Head of caudate nucleus (tissue), 42 donors: ENCODE data around the gene OTUB1.

Source experiments
- DNase-seq, 42 donors: peaks; one replicate each; pipeline versions ENCODE4 v3.0.0 to v3.0.0-alpha.2; 2020 to 2021; ENCODE audit warnings: mixed read lengths in 7 of 42
- intact Hi-C: fragments of 100-400 bp; cut with DNase I; formaldehyde crosslinking; loops from one replicate; pipeline ENCODE4 v1.15.0; 2022

OTUB1 gene

DNA sequence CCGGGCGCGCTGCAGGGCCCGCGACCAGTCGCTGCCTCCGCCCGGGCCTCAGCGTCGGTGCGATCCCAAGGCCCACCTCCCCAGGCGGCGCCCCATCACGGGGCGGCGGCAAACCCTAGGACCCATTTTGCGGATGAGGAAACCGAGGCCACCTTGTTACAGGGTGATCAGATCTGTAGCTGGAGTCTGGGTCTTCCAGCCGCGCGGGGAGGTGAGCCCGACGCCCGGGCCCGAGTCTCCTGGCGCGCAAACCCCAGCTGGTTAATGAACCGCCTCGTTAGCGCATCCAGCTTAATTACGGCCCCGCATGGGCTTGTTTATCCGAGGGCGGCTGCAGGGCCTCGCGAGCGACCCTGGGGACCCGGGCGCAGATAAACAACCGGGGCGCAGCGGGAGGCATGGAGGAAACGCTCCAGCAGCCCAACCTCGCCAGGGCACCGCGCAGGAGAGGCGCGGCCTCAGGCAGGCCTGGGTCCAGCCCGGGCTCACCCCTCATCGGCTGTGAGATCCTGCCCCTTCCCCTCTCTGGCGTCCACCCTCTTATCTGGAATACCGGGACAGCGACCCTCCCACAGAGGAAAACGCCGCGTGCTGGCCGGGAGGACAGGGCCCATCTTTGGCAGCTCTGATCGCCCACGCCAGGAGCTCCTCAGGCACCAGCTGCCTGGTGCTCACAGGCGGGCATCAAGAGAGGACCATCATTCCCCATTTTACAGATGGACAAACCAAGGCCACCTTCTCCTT is 14.7 kb downstream of the OTUB1 start:
- intact Hi-C loops: loop anchor here (2.0 kb wide), 1 partner anchor 152 kb away; no protein-coding TSS in a partner anchor
- no peak for DNase-seq

DNA sequence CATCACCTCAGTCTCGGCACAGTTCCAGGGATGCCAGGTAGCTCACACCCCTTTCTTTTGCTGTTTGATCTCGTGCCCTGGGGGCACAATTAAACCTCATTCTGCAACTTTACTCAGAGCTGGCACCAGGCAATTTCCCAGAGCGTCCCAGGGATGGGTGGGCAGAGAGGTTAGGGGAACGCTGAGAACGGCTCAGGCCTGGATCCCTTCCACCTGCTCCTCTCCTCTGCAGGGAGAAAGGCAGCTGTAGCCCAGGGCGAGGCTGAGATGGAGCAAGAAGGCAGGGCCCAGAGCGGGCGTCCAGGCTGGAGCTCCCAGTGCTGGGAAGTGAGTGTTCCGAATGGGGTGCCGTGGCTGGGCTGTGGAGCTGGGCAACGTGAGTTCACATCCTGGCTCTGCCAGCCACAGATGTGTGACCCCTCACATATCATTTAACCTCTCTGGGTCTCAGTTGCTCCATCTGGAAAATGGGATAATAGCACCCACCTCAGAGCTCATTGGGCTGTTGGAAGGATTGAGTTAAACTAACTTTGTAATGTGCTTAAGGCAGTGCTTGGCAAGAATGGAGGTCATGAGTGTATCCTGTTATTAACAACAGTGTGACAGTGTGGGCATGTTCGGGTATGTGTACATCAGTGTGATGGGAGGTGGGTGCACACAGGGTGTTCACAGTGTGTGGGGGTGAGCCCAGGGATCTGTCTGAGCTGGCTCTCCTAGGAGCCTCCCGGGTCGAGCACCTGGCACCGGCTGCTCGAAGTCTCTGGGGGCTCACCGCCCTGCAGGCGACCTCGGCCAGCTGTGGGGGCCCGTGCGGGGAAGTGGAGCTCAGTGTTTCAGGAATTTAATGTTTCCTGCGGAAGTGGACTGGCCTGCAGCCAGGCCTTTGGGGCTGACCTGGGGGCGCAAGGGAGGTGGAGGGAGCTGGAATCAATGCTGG is 15.5 kb downstream of the OTUB1 start:
- peak in 14 of 42 donors; percentile 29 to 82 (median 54) for DNase-seq
- intact Hi-C loops: loop anchor here (2.0 kb wide), 1 partner anchor 151 kb away; no protein-coding TSS in a partner anchor

DNA sequence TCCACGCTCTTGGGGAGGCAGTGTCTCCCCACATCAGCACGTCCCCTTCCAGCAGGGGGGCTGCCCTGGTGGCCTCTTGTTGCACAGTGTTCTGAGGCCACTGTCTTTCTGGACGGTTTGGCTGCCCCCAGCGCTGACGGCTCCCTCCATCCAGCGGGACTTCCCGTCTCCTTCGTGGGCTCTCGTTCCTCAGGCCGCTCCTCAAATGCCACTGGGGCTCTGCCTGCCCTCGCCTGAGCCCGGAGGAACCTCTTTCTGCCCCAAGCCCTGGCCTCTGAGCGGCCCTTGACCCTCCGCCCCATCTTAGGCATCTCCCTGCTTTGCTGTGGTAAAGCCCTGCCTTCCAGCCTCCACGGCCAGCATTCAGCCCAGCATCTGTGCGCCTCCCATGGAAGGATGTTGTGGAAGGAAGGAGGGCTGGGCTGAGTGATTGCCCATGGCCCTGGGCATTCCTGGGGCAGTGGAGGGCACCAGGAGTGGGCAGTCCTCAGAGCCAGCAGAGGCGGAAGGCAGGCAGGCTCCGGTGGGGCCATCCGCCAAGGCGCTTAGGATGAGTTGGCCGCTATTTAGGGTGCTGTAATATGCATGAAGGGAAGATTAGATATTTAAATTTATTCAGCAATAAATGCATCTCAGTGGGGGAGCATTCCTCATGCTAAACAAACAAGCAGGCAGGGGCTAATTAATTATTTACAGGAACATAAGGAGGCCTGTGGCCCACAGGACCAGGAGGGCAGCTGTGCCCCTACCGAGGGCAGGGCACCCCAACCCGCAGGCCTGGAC is 17.8 kb downstream of the OTUB1 start:
- intact Hi-C loops: no loop called here
- DNase-seq: no peak

DNA sequence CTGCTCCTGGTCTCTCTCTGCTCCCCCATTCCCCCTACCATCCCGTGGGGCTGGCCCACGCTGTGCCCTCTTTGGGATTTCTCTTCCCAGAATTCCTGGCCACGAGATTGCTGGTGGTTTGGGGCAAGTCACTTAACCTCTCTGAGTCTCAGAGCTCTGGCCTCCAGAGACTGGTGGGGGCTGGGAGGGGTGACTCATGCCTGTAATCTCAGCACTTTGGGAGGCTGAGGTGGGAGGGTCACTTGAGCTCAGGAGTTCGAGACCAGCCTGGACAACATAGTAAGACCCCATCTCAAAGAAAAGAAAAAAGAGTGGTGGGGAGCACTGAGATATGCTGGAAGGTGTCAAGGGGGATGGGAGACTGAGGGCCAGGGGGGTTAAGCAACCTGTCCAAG is 18.3 kb downstream of the OTUB1 start:
- DNase-seq: no peak
- intact Hi-C loops: no loop called here

DNA sequence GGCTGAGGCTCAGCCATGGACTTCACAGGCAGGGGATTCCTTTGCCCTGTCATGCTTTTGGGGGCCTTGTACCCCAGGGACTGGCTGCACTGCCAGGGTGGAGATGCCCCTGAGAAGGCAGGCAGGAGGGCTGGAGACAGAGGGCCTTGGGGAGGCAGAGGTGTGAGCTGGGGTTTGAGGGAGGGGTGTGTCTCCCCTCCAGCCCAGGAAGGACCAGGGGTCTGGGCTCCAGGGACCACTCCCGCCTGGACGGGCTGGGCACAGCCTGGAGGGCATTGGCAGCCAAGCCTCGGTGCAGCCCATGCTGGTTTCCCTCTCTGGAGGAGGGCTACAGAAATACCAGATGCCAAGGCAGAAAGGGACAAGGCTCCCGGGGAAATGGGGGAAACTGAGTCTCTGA is 19.5 kb downstream of the OTUB1 start:
- DNase-seq: no peak
- intact Hi-C loops: no loop called here

DNA sequence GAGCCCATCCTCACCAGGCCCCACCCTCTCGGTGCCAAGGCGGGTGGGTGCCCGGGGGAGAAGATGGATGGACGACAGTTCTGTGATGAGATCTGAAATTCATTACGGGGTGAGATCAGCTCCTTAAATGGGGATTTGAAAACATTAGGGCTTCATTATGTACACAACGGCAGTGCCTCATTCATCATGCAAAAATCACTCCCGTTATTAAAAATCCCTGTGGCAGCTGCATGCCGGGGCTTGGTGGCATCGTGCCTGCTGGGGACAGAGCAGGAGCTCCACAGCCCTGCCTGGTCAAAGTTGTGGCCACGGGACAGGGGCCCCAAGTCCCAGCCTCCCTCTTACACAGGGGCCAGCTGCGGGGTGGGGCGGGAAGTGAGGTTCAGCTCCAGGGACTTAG is 20.2 kb downstream of the OTUB1 start:
- DNase-seq: no peak
- intact Hi-C loops: no loop called here

DNA sequence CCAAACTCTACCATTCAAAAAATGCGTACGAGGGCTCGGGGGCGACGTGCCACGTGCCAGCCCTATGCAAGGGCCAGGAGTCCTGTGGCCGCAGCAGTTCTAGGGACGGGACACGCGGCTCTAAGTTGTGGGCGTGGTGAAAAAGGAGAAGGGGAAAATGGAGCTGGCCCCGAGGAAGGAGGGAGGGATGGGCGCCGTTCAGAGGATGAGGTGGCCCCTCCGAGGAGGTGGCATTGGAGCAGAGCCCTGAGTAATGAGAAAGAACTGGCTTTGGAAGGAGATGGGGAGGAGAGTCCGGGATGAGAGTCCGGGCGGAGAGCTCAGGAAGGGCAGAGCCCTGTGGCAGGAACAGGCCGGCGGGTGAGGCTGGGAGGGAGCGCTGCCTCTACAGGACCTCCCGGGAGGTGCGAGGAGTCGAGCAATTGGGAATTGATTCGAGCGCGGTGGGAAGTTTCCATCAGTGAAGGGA is 21.0 kb downstream of the OTUB1 start:
- DNase-seq: no peak
- intact Hi-C loops: no loop called here

DNA sequence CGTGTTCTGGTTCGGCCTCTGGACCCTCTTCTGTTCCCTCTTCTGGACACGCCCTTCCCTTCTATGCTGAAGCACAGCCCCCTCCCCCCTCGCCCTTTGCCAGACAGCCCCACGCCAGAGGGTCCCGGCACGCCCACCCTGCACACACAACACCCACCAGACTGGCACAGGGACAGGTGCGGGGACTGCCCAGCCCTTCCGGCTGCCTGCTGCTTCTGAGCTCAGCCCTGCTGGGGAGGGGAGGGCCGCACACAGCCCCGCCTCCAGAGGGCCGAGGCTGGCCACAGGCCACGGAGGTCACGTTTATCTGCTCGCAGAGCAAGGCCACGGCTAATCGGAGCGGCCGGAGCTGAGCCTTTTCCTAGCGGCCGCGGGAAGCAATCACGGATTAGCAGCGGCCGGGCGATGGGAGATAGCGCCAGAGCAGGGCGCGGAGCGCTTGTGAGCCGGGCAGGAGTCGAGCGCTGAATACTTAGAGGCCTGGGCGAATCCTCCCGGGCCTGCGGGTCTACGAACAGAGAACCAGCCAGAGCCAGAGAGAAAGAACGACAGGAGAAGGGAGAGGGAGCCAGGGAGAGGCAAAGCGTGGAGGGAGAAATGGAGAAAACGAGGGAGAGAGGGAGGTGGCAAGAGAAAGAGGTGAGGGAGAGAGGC is 21.5 kb downstream of the OTUB1 start:
- intact Hi-C loops: no loop called here
- DNase-seq: peak in 41 of 42 donors; percentile 34 to 87 (median 59)

DNA sequence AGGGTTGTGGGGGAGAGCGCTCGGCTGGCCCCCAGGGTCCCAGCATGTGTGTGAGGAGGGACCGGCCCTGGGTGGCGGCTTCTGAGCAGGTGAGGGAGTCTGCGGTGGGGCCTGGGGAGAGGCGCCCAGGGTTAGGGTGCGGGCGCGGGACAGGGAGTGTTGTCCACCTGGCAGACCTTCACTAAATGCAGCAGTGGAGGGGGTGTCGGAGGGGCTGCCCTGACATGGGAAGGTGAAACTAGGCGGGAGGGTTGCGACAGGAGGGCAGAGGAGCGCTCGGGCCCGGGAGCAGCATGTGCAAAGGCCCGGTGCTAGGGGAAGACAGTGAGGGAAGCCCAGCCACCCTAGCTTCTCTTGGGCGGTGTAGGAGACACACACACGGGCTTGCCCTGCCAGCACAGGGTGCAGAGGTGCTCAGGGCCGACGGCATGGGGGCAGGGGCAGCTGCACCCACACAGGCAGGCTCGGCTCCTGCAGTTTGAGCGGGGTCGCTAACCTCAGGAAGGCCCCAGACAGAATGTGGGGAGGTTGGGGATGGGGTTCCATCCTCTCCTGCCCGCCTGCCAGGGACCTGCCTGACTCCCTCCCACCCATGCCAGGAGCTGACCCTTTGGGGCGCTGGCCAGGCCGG is 22.2 kb downstream of the OTUB1 start:
- intact Hi-C loops: no loop called here
- no peak for DNase-seq

DNA sequence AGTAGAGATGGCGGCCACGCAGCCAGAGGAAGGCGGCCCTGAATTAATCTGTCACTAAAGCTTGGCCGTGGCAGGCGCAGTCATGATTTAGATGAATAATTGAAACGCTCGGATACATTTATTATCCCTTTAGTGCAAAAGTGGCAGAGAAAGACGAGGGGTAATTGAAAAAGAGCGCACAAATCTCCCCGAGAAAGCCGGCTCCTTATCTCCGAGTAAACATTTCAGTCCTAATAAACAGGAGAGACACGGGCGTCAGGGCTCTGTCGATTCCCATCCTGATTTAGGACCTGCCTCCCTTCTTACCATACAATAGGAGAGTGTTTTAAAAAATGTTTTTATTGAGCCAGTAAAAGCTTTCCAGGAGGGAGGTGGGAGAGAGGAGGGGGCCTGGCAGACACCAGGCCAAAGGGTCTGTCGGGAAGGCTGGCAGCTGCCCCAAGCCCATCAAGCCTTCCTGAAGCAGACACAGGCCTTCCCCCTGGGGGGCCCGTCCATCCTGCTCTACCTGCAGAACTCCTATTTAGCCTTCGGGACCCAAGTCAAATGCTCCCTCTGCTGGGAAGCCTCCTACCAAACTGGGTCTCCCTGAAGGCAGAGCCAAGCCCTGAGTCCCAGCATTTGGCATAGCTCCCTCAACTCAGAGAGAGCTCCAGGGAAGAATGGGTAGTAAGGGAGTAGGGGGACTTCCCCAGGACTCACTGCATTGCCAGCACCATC is 22.8 kb downstream of the OTUB1 start:
- DNase-seq: no peak
- intact Hi-C loops: no loop called here

DNA sequence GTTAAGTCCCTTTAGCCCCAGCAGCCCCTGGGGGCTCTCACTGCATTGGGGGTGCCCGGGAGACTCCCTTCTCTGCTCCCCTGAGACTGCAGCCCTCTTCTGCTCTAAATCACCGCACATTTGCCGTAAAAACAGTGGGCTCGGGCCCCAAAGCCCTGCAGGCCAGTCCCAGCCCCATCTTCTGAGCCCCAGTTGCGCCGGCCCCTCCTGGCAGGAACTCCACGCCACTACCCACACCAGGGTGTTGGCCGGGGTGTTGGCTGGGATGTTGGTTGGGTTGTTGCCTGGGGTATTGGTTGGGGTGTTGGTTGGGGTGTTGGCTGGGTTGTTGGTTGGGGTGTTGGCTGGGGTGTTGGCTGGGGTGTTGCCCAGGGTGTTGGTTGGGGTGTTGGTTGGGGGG is 23.5 kb downstream of the OTUB1 start:
- intact Hi-C loops: no loop called here
- no peak for DNase-seq

DNA sequence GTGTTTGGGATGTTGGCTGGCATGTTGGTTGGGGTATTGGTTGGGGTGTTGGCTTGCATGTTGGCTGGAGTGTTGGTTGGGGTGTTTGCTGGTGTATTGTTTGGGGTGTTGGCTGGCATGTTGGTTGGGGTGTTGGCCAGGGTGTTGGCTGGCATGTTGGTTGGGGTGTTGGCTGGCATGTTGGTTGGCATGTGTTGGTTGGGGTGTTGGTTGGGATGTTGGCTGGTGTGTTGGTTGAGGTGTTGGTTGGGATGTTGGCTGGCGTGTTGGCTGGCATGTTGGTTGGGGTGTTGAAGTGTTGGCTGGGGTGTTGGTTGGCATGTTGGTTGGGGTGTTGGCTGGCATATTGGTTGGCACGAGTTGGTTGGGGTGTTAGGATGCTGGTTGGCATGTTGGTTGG is 24.5 kb downstream of the OTUB1 start:
- DNase-seq: no peak
- intact Hi-C loops: no loop called here

DNA sequence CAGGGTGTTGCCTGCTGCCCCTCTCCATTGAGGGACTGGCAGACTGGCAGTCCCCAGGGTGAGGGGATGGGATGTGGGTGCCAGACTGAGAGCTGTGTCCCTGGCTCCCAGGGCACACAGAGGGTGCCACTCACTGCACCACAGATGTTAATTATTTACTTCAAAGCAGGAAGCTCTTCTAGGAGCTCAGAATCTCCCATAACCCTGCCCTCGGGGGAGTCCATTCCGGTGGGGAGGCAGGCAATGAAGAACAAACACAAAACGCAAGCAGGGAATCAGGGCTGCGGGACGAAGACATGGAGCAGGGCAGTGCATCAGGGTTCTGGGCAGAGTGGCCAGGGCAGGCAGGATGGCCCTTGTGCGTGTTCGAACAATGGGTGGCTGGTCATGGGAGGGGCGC is 25.1 kb downstream of the OTUB1 start:
- DNase-seq: no peak
- intact Hi-C loops: no loop called here

DNA sequence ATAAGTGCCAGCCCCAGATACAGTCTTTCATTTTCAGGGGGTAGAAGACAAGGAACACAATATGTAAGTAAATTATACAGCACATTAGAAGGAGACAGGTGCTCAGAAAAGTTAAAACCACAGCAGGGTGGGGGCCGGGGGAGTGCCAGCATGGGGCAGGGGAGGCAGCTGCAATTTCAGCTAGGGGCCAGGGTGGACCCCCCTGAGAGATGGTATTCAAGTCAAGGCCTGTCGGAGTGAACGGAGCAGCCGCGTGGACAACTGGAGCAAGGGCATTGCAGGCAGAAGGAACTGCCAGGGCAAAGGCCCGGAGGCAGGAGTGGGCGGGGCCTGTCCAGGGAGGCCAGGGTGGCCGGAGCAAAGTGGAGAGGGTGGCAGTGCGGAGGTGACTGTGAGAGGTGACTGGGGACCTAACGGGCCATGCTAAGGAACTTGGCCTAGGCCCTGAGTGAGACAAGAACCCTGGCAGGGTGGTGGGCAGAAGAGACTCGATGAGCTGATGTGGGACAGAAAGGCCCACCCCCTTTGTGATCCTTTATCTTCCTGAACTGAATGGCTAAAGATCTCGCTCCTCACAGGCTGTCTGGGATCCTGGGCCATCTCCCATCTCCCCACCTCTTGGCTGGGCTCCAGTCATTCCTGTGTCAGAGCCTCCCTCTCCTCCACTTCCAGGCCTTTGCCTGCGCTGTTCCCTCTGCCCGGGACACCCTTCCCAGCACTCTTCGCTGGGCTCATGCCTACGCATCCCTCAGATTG is 27.1 kb downstream of the OTUB1 start:
- DNase-seq: no peak
- intact Hi-C loops: no loop called here

DNA sequence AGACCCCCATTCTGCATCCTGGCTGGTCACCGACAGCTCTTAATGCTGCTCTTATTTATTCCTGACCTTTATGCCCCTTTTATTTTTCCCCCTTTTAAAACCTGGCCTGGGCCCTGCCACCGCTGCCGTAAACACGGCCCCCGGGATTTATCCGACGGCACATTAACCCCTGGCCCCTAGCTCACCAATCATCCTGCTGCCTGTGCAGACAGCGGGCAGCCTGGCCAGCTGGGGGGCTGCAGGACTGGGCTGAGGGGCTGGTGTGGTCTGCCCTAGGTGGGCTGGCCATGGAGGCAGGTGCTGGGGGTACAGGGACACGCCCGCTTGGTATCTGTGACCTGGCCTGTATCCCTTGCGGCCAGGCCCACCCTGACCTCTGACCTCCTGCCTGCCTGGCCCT is 28.1 kb downstream of the OTUB1 start:
- intact Hi-C loops: no loop called here
- DNase-seq: no peak

DNA sequence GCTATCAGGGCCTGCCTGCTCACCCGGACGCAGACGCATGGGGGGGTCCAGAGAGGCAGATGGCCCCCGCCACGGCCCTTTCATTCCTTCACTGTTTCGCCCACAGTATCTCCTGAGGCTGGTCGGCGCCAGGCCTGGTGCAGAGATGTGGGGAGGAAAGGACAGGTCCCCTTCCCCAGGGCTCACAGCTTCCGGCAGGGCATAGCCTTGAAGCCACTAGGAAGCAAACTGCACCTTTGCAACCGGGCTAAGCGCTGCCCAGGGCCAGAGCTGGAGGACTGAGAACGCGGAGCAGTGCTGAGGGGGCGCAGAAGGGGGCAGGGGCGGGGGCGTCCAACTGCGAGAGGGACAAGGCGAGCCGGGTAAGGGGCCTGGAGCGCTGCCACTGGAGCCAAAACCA is 29.3 kb downstream of the OTUB1 start:
- intact Hi-C loops: no loop called here
- DNase-seq: no peak
